Erythroblast (primary cell): ENCODE measurements around the gene GDF7.

Experiments
- DNase-seq, 2 experiments: peaks; one replicate each; lab custom pipeline; 2025; lab: John Stamatoyannopoulos, UW
- GATA1 ChIP-seq: IDR thresholded peaks from 2 replicates; pipeline ENCODE4 v1.6.1; 2011; ENCODE audit warnings: low read depth, mild to moderate bottlenecking, control low read depth, low read length, moderate library complexity
- POLR2A ChIP-seq: IDR thresholded peaks from 2 replicates; pipeline ENCODE4 v1.6.1; 2011; ENCODE audit warnings: mild to moderate bottlenecking, low read length

Gene GDF7

DNA sequence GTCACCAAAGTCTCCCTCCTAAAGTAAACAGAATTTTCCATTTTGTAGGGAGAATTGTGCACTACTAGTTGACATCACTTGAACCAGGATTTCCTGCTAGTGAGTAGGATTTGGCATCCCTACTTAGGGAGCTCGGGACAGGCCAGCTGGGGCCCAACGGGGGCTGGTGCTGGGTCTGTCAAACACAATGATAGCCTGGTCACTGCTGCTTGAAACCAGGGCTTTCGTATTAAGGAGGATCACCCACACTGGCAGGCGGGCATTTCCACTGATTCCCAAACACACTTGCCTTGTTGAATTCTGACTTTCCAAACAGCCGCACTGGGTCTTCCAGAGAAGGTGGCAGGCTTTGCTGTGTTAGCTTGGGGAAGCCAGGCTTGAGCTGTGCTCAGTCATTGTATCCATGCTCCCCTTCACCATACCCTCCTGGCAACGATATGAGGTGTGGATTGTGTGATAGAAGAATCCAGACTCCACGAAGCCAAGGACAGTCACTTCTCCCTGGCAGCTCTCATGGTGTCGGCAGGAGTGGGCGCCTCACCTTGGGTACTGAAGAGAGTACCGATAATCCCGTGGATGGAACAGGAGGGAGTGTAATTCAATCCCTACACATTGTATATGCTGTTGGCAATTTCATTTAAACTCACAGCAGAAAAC is 7.5 kb downstream of the GDF7 start:
- TF ChIP-seq GATA1 (no peak), POLR2A (no peak)
- no peak for DNase-seq

DNA sequence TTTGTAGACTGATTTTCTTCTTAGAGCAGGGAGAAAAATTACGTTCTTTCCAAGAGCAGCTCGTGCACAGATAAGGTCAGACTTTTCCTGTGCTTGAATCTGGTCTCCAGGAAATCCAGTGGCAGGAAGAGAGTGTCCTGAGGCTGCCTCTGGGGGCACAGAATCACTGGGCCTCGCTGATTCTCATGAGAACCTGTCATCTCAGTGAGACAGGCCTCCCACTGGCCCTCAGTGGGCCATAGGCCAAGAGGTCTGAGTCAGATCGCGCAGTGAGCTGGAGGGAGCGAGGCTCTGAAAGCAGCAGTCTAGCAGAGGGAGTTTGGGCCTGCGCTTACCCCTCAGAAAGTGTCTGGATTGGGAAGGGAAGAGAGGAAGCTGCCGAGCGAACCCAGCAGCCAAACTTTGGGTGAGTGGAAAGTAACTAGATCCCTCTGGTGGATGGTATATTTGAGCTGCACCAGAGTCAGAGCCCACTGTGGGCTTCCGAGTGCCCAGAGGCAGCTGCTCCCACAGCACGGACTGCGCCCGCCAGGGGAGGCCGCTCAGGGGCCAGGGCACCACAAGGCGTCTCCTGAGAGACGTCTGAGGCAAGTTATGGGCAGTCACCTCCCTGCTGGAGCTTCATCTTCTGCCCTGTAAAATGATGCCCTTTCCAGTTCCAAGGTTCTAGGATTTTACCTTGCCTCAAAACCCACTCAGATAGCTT is 8.2 kb downstream of the GDF7 start:
- TF ChIP-seq GATA1: no peak
- no peak for DNase-seq

GRCh38 chr2:20675701-20676352 is 8.9 kb downstream of the GDF7 start:
- no peak for DNase-seq
- no peak for TF ChIP-seq GATA1
- no peak for TF ChIP-seq POLR2A

GRCh38 chr2:20676353-20677215 is 9.6 kb downstream of the GDF7 start:
- DNase-seq: no peak
- TF ChIP-seq GATA1: no peak
- no peak for TF ChIP-seq POLR2A

- DNase-seq: no peak
- TF ChIP-seq GATA1: no peak
Measured at GRCh38 chr2:20677301-20678085, 10.5 kb downstream of the GDF7 start.

DNA sequence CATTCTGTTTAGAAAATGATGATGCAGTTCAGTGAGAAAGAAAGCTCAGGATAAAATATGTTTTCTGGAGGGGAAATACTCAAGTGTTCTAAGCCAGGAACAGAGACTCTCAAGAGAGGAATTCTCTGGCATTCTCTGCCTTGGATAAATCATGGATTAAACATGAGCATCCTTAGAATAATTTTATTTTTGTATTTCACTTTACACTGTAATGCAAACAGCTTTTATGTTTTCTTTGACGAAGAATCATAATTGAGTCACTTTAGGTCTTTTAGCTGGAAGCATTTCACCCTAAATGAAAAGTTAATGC is 11.1 kb downstream of the GDF7 start:
- DNase-seq: no peak
- TF ChIP-seq GATA1 (no peak), POLR2A (no peak)

DNA sequence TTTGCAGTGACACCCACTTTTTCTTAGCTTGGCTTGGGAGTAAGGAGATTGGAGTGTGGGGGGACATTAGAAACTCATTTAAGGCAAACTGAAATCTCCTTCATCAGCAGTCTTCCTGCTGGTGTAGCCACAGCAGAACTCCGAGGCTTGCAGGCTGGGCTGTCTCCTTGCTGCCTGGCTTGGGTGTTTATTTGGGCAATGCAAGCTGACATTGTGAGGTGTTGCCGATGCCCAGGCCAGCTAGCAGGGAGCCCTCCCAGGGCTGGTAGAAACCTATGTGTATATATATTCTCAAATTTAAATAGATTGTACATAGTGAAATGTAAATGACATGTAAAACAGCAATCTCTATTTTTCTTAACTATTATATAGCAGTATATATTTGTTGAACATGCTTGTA is 11.8 kb downstream of the GDF7 start:
- no peak for DNase-seq
- no peak for TF ChIP-seq GATA1
- no peak for TF ChIP-seq POLR2A

- TF ChIP-seq GATA1 (no peak), POLR2A (no peak)
- no peak for DNase-seq
Measured at GRCh38 chr2:20680744-20681375, 13.9 kb downstream of the GDF7 start.

GRCh38 chr2:20682167-20682920 is 15.4 kb downstream of the GDF7 start:
- no peak for DNase-seq
- no peak for TF ChIP-seq POLR2A
- TF ChIP-seq GATA1: no peak

DNA sequence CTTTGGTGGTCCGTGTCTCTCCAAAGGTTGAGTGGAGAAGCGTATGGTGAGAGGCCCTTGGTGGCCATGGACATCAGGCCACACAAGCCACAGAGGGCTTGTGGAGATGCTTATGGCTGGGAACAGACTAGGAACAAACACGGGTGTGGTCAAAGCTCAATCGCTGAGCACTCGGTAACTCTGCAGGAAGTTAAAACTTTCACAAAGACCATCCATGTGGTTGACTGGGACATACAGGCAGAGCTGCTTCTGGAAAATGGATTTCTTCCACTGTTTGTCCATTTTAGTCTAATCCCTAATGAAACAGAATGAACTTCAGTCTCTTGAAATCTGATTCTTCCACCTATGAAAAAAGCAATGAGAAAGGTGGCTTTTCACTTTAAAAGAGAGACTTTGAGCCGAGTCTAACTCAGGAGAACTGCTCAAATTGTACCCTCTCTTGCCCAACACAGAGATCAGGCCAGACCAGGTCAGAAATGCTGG is 17.7 kb downstream of the GDF7 start:
- TF ChIP-seq POLR2A (no peak), GATA1 (no peak)
- no peak for DNase-seq

- TF ChIP-seq GATA1: no peak
- TF ChIP-seq POLR2A: no peak
- DNase-seq: no peak
Measured at GRCh38 chr2:20687260-20687832, 20.4 kb downstream of the GDF7 start.
